ENCODE results near the gene MAB21L1.

The MAB21L1 gene

DNA sequence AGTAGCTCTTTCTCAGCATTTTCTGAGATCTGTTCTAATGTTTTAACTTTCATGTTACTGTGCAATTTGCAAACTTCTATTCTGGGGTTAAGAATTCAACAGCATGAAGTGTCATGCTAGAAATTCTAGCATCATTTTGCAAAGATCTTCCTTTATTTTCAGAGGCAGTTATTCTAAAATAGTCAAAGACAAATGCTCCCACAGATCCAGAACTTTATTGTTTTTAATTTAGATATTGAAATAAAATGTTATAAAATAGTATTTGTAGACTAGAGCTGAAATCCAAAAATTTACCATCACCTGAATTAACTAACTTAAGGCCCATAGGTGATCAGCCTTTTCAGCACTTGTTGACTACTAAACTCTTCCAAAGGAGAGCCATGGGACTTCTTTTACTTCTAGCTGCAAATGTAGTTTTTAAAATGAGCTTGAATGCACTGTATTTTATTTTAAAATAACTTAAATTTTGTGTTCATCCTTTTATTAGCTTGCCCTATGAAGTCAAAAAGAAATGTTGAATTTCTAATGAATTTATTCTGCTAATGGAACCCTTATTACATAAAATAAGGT lies 3.2 kb downstream of the MAB21L1 start:
- no peaks in the 10 kb centered on the region for H3F3A ChIP-seq (ENCODE audit: insufficient read depth, low read length)
- no peaks in the 10 kb centered on the region for H3K36me3 ChIP-seq (replicated peaks; ENCODE audit: insufficient read depth, low read length)
- H3K4me1 ChIP-seq (ENCODE audit: low read length): no peaks in the 10 kb centered on the region
- no peak overlapping the region for H3K4me2 ChIP-seq (ENCODE audit: low read depth, low read length)
- no peaks in the 10 kb centered on the region for H3K79me2 ChIP-seq (ENCODE audit: low read length)
- DNase-seq: no peak
- no peak overlapping the region for H3K27ac ChIP-seq (ENCODE audit: low read length)
- H3K9me3 ChIP-seq (replicated peaks; ENCODE audit: insufficient read depth, low read length): no peaks in the 10 kb centered on the region
- H3K27me3 ChIP-seq (replicated peaks; ENCODE audit: insufficient read depth, low read length): no peaks in the 10 kb centered on the region
- H3K9me2 ChIP-seq (replicated peaks; ENCODE audit: insufficient read depth, low read length): no peaks in the 10 kb centered on the region
- TF ChIP-seq EZH2 (optimal IDR thresholded peaks at IDR 0.05; ENCODE audit: low read depth, low read length): no peak
- TF ChIP-seq, protein P1, sequence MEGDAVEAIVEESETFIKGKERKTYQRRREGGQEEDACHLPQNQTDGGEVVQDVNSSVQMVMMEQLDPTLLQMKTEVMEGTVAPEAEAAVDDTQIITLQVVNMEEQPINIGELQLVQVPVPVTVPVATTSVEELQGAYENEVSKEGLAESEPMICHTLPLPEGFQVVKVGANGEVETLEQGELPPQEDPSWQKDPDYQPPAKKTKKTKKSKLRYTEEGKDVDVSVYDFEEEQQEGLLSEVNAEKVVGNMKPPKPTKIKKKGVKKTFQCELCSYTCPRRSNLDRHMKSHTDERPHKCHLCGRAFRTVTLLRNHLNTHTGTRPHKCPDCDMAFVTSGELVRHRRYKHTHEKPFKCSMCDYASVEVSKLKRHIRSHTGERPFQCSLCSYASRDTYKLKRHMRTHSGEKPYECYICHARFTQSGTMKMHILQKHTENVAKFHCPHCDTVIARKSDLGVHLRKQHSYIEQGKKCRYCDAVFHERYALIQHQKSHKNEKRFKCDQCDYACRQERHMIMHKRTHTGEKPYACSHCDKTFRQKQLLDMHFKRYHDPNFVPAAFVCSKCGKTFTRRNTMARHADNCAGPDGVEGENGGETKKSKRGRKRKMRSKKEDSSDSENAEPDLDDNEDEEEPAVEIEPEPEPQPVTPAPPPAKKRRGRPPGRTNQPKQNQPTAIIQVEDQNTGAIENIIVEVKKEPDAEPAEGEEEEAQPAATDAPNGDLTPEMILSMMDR (IDR thresholded peaks at IDR 0.05; ENCODE audit: low read length): no peak
- no peak for TF ChIP-seq EZH2phosphoT487 (IDR thresholded peaks at IDR 0.05; ENCODE audit: low read length)
- no peak overlapping the region for H2AFZ ChIP-seq (ENCODE audit: low read length)
- no peaks in the 10 kb centered on the region for H4K20me1 ChIP-seq (ENCODE audit: insufficient read depth, low read length)
- no peak overlapping the region for H3K4me3 ChIP-seq (ENCODE audit: low read length)
- no peak overlapping the region for H3K9ac ChIP-seq (ENCODE audit: low read length)

DNA sequence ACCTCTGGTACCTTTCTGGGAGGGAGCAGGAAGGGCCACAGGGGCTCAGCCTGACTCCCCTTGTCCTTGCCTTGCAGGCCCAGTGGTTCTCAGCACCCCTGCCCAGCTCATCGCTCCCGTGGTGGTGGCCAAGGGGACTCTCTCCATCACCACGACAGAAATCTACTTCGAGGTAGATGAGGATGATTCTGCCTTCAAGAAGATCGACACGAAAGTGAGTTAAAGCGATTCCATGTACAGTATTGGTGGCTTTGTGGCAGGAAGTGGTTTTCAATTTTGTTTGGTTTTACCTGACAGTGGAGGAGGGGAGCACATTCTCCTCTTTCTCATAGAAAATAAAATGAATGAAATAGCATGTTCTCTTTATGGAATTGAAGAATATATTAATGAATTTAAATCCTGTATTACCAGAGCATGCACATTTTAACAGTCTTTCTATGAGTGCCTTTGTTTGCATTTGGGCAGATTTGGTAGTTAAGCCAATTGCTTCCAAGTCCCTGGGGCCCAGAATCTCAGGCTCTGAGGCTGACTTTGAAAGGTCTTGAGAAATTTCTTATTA lies 4.1 kb downstream of the MAB21L1 start:
- Histone ChIP-seq H3K27ac (ENCODE audit: low read length) (no peak overlapping the region), H3K36me3 (replicated peaks; ENCODE audit: insufficient read depth, low read length) (no peaks in the 10 kb centered on the region), H3F3A (ENCODE audit: insufficient read depth, low read length) (no peaks in the 10 kb centered on the region), H3K4me1 (ENCODE audit: low read length) (no peaks in the 10 kb centered on the region), H3K9me3 (replicated peaks; ENCODE audit: insufficient read depth, low read length) (no peaks in the 10 kb centered on the region), H2AFZ (ENCODE audit: low read length) (no peak overlapping the region), H3K79me2 (ENCODE audit: low read length) (no peaks in the 10 kb centered on the region), H3K4me2 (ENCODE audit: low read depth, low read length) (no peak overlapping the region), H3K9me2 (replicated peaks; ENCODE audit: insufficient read depth, low read length) (no peaks in the 10 kb centered on the region), H3K4me3 (ENCODE audit: low read length) (no peak overlapping the region), H3K9ac (ENCODE audit: low read length) (no peak overlapping the region), H4K20me1 (ENCODE audit: insufficient read depth, low read length) (no peaks in the 10 kb centered on the region), H3K27me3 (replicated peaks; ENCODE audit: insufficient read depth, low read length) (no peaks in the 10 kb centered on the region)
- TF ChIP-seq EZH2 (optimal IDR thresholded peaks at IDR 0.05; ENCODE audit: low read depth, low read length): no peak
- TF ChIP-seq EZH2phosphoT487 (IDR thresholded peaks at IDR 0.05; ENCODE audit: low read length): no peak
- TF ChIP-seq, protein P1 (IDR thresholded peaks at IDR 0.05; ENCODE audit: low read length): no peak
- DNase-seq: peak; percentile 6

DNA sequence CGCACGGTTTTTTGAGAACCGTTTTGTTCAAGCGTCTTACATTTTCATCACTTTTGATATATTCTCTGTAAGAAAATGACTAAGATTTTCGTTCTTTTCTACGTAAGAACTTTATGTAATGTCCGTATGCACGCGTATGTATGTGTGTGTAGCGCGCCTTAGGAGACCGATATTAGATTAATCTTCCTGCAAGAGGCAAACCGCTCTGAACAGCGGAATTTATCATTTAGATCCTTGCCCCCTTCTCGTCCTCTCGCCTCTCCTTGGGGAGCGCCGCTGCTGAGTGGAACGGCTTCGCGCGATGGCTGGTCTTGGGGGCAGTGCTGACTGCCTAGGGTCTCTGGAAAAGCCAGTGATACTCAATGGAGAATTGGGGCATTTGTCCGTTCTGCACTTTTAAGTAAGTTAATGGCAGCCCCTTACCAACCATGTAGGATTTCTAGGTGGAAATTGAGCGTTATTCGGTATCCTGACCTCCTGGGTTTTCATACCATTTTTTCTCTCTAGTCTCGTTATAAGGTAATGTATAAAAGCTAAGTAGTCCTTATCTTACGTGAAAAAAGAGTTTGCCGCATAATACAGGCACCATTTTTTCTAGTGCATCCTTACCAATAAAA lies 4.7 kb downstream of the MAB21L1 start:
- no peaks in the 10 kb centered on the region for H4K20me1 ChIP-seq (ENCODE audit: insufficient read depth, low read length)
- no peaks in the 10 kb centered on the region for H3K4me1 ChIP-seq (ENCODE audit: low read length)
- H3F3A ChIP-seq (ENCODE audit: insufficient read depth, low read length): no peaks in the 10 kb centered on the region
- TF ChIP-seq EZH2phosphoT487 (IDR thresholded peaks at IDR 0.05; ENCODE audit: low read length) (no peak), EZH2 (optimal IDR thresholded peaks at IDR 0.05; ENCODE audit: low read depth, low read length) (no peak)
- TF ChIP-seq, protein P1 (IDR thresholded peaks at IDR 0.05; ENCODE audit: low read length): no peak
- no peaks in the 10 kb centered on the region for H3K36me3 ChIP-seq (replicated peaks; ENCODE audit: insufficient read depth, low read length)
- no peak overlapping the region for H2AFZ ChIP-seq (ENCODE audit: low read length)
- H3K9ac ChIP-seq (ENCODE audit: low read length): no peak overlapping the region
- H3K27me3 ChIP-seq (replicated peaks; ENCODE audit: insufficient read depth, low read length): no peaks in the 10 kb centered on the region
- H3K79me2 ChIP-seq (ENCODE audit: low read length): no peaks in the 10 kb centered on the region
- H3K4me3 ChIP-seq (ENCODE audit: low read length): no peak overlapping the region
- H3K9me2 ChIP-seq (replicated peaks; ENCODE audit: insufficient read depth, low read length): no peaks in the 10 kb centered on the region
- no peak for DNase-seq
- H3K27ac ChIP-seq (ENCODE audit: low read length): no peak overlapping the region
- no peaks in the 10 kb centered on the region for H3K9me3 ChIP-seq (replicated peaks; ENCODE audit: insufficient read depth, low read length)
- no peak overlapping the region for H3K4me2 ChIP-seq (ENCODE audit: low read depth, low read length)

All from MM.1S (cell line).